ENCODE results near the gene DNAJA3. TPM values are rescaled to one million over a fixed set of nuclear protein-coding genes. Genes with fewer than 3 reads are reported as not detected.

Gene DNAJA3
- total and polyA plus RNA-seq, 9 of the 15 experiments (the other 6 are each of a cell fraction or from before 2014, with no cell fraction given): 8.1 to 105 (median 79.0) TPM

DNA sequence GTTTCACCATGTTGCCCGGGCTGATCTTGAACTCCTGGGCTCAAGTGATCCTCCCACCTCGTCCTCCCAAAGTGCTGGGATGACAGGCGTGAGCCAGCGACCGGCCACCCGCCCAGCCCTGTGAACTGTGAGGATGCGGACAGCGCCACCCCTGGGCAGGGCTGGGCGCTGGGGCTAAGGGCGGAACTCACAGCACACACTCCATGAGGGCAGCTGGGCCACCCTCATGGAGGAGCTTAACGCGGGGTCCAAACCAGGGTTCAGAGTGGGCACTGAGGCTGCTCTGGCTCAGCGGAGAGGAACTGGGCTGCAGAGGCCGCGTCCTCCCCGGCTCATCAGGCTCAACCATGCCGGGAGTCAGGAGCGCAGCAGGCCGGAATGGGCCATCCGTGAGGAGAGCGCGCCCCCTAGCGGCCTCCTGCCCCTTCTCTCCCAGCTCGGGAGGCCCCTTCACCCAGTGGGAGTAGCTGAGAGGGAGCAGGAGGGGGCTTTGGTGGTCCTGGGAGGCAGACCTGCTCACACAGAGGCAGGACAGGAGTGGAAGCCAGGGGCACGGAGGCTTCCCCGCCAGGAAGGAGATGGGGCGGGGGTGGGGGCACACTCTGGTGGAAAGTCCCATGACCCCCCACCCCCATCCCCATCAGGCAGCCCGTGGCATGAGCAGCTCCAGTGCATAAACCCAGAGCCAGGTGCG, 23.1 kb upstream of the DNAJA3 start (continued):
- TF ChIP-seq CHAMP1 (IDR thresholded peaks at IDR 0.05) (no peak), MITF (IDR thresholded peaks at IDR 0.05) (no peak), ARID4B (CRISPR knock-in tag; IDR thresholded peaks at IDR 0.05) (0 out of 2 replicates have a peak, but pooled peaks have one; percentile 47), ZNF699 (CRISPR knock-in tag; IDR thresholded peaks at IDR 0.05; ENCODE audit: insufficient replicate concordance) (no peak), ZNF124 (CRISPR knock-in tag; IDR thresholded peaks at IDR 0.05) (no peak), CBX8 (IDR thresholded peaks at IDR 0.05; ENCODE audit: borderline replicate concordance, extremely low read depth, low read depth, low read length, poor library complexity, severe bottlenecking) (no peak), POLR2G (IDR thresholded peaks at IDR 0.05; ENCODE audit: low read depth, low read length) (peak; percentile 66), HDAC1 (IDR thresholded peaks at IDR 0.05) (no peak; a peak in 1 of 4 replicates), CSDE1 (IDR thresholded peaks at IDR 0.05) (no peak), ZNF282 (CRISPR knock-in tag; IDR thresholded peaks at IDR 0.05) (no peak), U2AF2 (optimal IDR thresholded peaks at IDR 0.05; ENCODE audit: low read depth, low read length) (no peak), ASH1L (IDR thresholded peaks at IDR 0.05; ENCODE audit: borderline replicate concordance, low read depth, partially characterized antibody) (no peak), MXI1 (IDR thresholded peaks at IDR 0.05; ENCODE audit: low read depth, low read length) (no peak), ZNF75A (CRISPR knock-in tag; IDR thresholded peaks at IDR 0.05) (no peak)
- TF ChIP-seq, protein P1, sequence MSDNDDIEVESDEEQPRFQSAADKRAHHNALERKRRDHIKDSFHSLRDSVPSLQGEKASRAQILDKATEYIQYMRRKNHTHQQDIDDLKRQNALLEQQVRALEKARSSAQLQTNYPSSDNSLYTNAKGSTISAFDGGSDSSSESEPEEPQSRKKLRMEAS (CRISPR knock-in tag; IDR thresholded peaks at IDR 0.05): peak; percentile 68
- TF ChIP-seq, protein P2, sequence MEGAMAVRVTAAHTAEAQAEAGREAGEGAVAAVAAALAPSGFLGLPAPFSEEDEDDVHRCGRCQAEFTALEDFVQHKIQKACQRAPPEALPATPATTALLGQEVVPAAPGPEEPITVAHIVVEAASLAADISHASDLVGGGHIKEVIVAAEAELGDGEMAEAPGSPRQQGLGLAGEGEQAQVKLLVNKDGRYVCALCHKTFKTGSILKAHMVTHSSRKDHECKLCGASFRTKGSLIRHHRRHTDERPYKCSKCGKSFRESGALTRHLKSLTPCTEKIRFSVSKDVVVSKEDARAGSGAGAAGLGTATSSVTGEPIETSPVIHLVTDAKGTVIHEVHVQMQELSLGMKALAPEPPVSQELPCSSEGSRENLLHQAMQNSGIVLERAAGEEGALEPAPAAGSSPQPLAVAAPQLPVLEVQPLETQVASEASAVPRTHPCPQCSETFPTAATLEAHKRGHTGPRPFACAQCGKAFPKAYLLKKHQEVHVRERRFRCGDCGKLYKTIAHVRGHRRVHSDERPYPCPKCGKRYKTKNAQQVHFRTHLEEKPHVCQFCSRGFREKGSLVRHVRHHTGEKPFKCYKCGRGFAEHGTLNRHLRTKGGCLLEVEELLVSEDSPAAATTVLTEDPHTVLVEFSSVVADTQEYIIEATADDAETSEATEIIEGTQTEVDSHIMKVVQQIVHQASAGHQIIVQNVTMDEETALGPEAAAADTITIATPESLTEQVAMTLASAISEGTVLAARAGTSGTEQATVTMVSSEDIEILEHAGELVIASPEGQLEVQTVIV (CRISPR knock-in tag; IDR thresholded peaks at IDR 0.05; ENCODE audit: borderline replicate concordance): no peak
